Activated naive CD4-positive, alpha-beta T cell treated with anti-CD3 and anti-CD28 coated beads, Interleukin-2, amount 50 U/mL, for 24 hours (primary cell): ENCODE data around the gene CAMK1D.

Experiments used
- H3K27ac Mint-ChIP-seq: one replicate; pipeline ENCODE4 v1.8.0; 2021; ENCODE audit warnings: mild to moderate bottlenecking, mixed read lengths
- H3K27me3 Mint-ChIP-seq: one replicate; pipeline ENCODE4 v1.8.0; 2021; ENCODE audit warnings: mixed read lengths
- H3K36me3 Mint-ChIP-seq: one replicate; pipeline ENCODE4 v1.8.0; 2021; ENCODE audit warnings: mixed read lengths
- H3K4me1 Mint-ChIP-seq: one replicate; pipeline ENCODE4 v1.8.0; 2021; ENCODE audit warnings: mixed read lengths
- H3K4me3 Mint-ChIP-seq: one replicate; pipeline ENCODE4 v1.8.0; 2021; ENCODE audit warnings: mild to moderate bottlenecking, mixed read lengths
- H3K9me3 Mint-ChIP-seq: one replicate; pipeline ENCODE4 v1.8.0; 2021; ENCODE audit warnings: mixed read lengths

The CAMK1D gene

DNA sequence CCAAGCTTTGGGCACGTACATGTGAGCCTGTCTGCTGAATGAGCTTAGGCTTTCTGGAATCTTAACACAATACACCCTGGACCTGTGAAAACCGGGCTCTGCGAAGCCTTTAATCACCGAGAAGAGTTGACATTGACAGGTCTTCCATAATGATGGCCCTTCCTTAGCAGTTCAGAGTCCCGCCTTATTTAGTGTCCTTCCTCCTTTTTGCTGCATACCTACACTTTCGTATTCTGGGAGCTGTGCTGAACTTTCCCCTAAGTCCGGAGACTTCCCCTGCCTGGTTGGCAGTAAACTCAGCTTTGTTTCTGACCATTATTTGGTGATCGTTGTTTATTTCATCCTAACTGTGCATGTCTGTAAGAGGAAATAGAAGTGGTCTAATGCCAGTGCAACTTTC lies 212.0 kb downstream of the CAMK1D start:
- H3K9me3 Mint-ChIP-seq, result no peaks in the 10 kb centered on the region
- H3K36me3 Mint-ChIP-seq, result peaks cover 11% of the 10 kb centered on the region
- H3K27ac Mint-ChIP-seq, result no peak overlapping the region
- no peaks in the 10 kb centered on the region for H3K27me3 Mint-ChIP-seq
- H3K4me3 Mint-ChIP-seq, result no peak overlapping the region
- H3K4me1 Mint-ChIP-seq, result peaks cover 48% of the 10 kb centered on the region

GRCh38 chr10:12561720-12562119 lies 212.4 kb downstream of the CAMK1D start:
- Mint-ChIP-seq H3K27ac (no peak overlapping the region), H3K4me3 (no peak overlapping the region), H3K9me3 (no peaks in the 10 kb centered on the region), H3K36me3 (peaks cover 9% of the 10 kb centered on the region), H3K4me1 (peaks cover 50% of the 10 kb centered on the region), H3K27me3 (no peaks in the 10 kb centered on the region)

DNA sequence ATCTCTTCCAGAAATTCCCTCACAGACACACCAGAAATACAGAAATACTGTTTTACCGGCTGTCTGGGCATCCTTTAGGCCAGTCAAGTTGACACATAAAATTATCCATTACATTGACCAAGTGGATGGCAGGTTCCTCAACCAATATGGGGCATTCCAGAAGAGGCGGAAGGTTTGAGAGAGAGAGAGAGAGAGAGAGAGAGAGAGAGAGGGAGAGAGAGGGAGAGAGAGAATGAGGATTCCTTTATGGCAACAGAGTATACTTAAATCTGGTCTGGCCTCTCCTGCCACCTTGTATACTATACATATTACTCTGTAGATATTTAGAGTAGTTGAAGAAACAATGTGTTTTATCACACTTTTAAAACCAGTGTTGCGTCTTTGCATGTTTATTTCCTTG lies 214.1 kb downstream of the CAMK1D start:
- Mint-ChIP-seq H3K27me3 (no peaks in the 10 kb centered on the region), H3K4me3 (no peak overlapping the region), H3K4me1 (peaks cover 57% of the 10 kb centered on the region), H3K36me3 (peaks cover 7% of the 10 kb centered on the region), H3K9me3 (no peaks in the 10 kb centered on the region), H3K27ac (no peak overlapping the region)

- peak overlapping the region; percentile 25 for H3K27ac Mint-ChIP-seq
- H3K4me3 Mint-ChIP-seq, result no peak overlapping the region
- H3K27me3 Mint-ChIP-seq, result no peaks in the 10 kb centered on the region
- H3K9me3 Mint-ChIP-seq, result no peaks in the 10 kb centered on the region
- H3K36me3 Mint-ChIP-seq, result peaks cover 7% of the 10 kb centered on the region
- H3K4me1 Mint-ChIP-seq, result peaks cover 55% of the 10 kb centered on the region
Observed at GRCh38 chr10:12564173-12564572, 214.8 kb downstream of the CAMK1D start.

GRCh38 chr10:12566161-12567115 lies 217.1 kb downstream of the CAMK1D start:
- no peaks in the 10 kb centered on the region for H3K27me3 Mint-ChIP-seq
- peaks cover 49% of the 10 kb centered on the region for H3K4me1 Mint-ChIP-seq
- peak overlapping the region; percentile 41 for H3K27ac Mint-ChIP-seq
- no peaks in the 10 kb centered on the region for H3K9me3 Mint-ChIP-seq
- H3K36me3 Mint-ChIP-seq, result peaks cover 4% of the 10 kb centered on the region
- no peak overlapping the region for H3K4me3 Mint-ChIP-seq

- H3K27me3 Mint-ChIP-seq, result no peaks in the 10 kb centered on the region
- H3K4me3 Mint-ChIP-seq, result no peak overlapping the region
- H3K4me1 Mint-ChIP-seq, result peaks cover 36% of the 10 kb centered on the region
- H3K36me3 Mint-ChIP-seq, result peaks cover 3% of the 10 kb centered on the region
- H3K9me3 Mint-ChIP-seq, result no peaks in the 10 kb centered on the region
- H3K27ac Mint-ChIP-seq, result peak overlapping the region; percentile 69
Observed at GRCh38 chr10:12568391-12569009, 219.2 kb downstream of the CAMK1D start.

GRCh38 chr10:12572281-12572680 lies 222.9 kb downstream of the CAMK1D start:
- H3K4me1 Mint-ChIP-seq, result peaks cover 19% of the 10 kb centered on the region
- no peaks in the 10 kb centered on the region for H3K27me3 Mint-ChIP-seq
- no peak overlapping the region for H3K4me3 Mint-ChIP-seq
- H3K9me3 Mint-ChIP-seq, result no peaks in the 10 kb centered on the region
- H3K36me3 Mint-ChIP-seq, result peaks cover 13% of the 10 kb centered on the region
- H3K27ac Mint-ChIP-seq, result peak overlapping the region; percentile 77

DNA sequence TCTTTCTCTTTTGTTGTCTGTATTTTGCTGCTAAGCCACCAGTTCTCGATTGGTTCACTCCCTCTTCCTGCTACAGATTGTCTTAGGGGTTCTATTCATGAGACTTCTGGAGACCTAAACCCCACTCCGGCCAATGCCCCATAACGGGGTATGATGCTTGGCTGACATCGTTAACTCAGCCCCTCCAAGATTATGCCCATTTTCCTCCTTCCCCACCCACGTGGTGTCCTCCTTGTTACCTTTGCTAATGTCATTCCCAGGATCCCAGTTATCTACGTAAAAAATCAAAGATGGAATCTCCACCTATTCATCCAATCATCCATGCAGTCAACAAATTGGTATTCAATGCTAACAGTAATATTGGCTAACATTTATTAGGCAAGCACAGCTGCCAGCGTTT lies 228.3 kb downstream of the CAMK1D start:
- H3K4me3 Mint-ChIP-seq, result no peak overlapping the region
- H3K9me3 Mint-ChIP-seq, result no peaks in the 10 kb centered on the region
- peaks cover 24% of the 10 kb centered on the region for H3K4me1 Mint-ChIP-seq
- no peaks in the 10 kb centered on the region for H3K27me3 Mint-ChIP-seq
- no peak overlapping the region for H3K27ac Mint-ChIP-seq
- H3K36me3 Mint-ChIP-seq, result peaks cover 15% of the 10 kb centered on the region

DNA sequence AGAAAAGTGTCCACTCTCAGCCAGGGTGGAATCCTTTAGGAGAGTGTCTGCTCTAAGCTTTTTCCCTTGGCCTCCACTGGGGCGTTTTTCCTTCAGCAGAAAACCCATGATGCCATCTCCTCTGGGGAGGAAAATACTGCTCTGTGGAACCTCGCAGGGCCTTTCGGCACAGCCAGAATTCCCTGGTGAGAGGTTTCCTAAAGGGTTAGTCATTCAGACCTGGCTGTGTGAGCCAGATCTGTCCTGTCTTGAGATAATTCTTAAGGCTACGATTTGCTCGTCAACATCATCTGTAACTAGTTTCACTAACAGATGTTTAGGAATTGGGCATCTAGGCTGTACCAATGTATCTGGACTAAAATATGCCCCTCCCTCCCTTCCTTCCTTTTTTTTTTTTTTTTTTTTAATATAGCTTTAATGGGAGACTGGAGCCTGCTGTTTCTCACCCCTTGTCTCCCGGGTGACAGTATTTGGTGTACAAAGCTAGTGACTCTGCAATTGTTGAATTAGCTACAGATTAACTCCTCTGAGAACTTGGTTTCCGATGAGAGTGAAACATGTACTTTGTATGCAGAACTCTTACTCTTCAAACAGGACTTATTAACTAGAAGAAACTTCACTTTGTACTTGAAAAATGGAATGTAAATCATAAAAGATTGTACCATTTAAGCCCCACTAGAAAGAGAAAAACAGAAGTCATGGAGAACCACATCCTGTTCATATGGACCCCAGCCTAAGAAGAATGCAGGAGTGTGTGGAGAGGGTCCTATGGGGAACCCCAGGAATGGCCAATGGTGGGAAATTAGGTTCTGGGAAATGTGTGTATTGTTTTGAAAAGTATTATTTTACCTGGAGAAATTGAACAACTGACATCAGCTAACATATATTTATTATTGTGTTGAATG lies 230.9 kb downstream of the CAMK1D start:
- Mint-ChIP-seq H3K4me3 (no peak overlapping the region), H3K9me3 (no peaks in the 10 kb centered on the region), H3K36me3 (peaks cover 13% of the 10 kb centered on the region), H3K27me3 (no peaks in the 10 kb centered on the region), H3K4me1 (peaks cover 27% of the 10 kb centered on the region), H3K27ac (no peak overlapping the region)

DNA sequence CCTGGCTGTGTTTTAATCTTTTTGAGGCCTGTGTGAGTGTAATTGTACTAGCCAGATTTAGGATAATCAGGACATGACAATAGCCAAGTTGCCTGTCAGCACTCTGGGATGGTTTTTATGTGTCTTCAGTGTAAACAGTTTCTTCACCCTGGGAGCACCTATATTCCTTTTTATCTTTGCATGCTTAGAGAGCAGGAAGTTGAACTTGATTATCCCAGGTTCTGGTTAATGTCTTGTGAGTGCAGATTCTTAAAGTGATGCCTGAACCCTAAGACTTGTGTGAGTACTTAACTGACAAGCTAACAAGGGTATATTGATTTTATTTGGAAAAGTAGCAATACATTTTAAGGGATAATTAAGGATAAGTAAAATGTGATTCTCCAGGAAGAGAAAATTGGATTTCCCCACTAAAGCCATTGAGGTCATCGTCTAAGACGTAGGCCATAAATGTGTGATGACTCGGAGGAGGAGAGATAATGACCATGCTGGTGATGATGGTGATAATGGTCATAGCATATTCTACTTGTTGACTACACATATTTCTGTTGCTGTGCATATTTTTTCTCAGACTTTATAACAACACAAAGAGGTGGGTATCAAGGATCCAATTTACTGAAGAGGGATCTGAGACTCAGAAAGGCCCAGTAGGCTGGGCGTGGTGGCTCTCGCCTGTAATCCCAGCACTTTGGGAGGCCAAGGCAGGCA lies 234.7 kb downstream of the CAMK1D start:
- Mint-ChIP-seq H3K36me3 (peaks cover 15% of the 10 kb centered on the region), H3K27ac (no peak overlapping the region), H3K4me1 (peaks cover 58% of the 10 kb centered on the region)

GRCh38 chr10:12586741-12587140 lies 237.4 kb downstream of the CAMK1D start:
- H3K27ac Mint-ChIP-seq, result peak overlapping the region; percentile 30
- peak overlapping the region; percentile 23 for H3K4me3 Mint-ChIP-seq

More for the DNA sequence above, 234.7 kb downstream of the CAMK1D start:
- Mint-ChIP-seq H3K4me3 (no peak overlapping the region), H3K27me3 (no peaks in the 10 kb centered on the region), H3K9me3 (no peaks in the 10 kb centered on the region)

GRCh38 chr10:12587451-12587888 lies 238.1 kb downstream of the CAMK1D start:
- Mint-ChIP-seq H3K27ac (no peak overlapping the region), H3K27me3 (no peaks in the 10 kb centered on the region), H3K4me1 (peaks cover 69% of the 10 kb centered on the region), H3K4me3 (peak overlapping the region; percentile 78), H3K9me3 (no peaks in the 10 kb centered on the region), H3K36me3 (peaks cover 9% of the 10 kb centered on the region)

More at GRCh38 chr10:12586741-12587140, 237.4 kb downstream of the CAMK1D start:
- peaks cover 11% of the 10 kb centered on the region for H3K36me3 Mint-ChIP-seq
- no peaks in the 10 kb centered on the region for H3K27me3 Mint-ChIP-seq
- peaks cover 65% of the 10 kb centered on the region for H3K4me1 Mint-ChIP-seq
- no peaks in the 10 kb centered on the region for H3K9me3 Mint-ChIP-seq

DNA sequence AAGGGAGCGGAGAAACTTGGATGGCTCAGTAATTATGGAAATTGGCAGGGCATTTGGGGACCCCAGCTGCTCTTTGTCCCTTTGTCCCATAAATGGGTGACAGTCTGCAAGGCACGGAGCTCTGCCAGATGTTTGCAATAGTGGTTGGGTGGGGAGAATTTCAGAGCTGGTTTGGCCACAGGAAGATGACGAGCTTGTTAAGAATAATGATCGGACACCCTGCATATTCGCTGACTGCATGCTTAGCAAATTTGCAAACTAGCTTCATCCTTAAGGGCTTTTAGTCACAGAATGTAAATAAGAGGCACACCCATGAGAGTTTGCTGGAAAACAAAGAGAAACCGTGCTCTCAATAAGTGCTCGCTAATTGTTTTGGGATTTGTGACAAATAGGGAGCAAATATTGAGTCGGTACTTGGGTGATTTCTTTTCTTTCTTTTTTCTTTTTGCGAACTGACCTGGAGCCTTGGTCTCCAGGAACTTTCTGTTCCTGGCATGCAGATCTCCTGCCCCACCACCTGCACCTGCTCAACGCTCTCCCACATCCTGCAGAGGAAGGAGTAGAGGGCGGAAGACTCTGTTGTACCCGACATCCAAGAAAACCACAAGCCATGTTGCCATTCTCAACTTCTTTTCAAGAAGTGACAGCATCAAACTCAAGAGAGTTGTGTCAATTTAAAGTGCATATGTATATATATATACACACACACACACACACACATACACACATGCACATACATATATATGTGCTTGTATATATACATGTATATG lies 238.9 kb downstream of the CAMK1D start:
- Mint-ChIP-seq H3K27ac (peak overlapping the region; percentile 2), H3K4me1 (peaks cover 77% of the 10 kb centered on the region), H3K36me3 (peaks cover 7% of the 10 kb centered on the region), H3K27me3 (no peaks in the 10 kb centered on the region), H3K9me3 (no peaks in the 10 kb centered on the region), H3K4me3 (peak overlapping the region; percentile 78)

DNA sequence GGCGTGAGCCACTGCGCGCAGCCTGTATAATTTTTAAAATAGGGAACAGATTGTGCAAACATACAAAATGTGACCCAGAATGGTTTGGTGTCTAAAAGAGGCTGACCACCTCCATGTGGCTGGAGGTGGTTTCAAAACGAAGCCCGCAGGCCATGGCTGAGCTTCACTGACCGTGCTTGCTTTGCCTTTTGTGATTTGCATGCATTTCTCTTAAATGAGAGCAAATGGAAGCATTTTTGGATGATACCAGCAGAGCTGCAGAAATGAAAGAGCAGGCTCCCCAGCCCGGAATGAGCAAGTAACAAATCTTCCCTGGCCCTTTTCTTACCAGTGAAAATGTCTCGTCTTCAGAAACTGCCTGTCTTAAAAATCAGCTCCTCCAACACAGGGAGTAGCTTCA lies 239.9 kb downstream of the CAMK1D start:
- Mint-ChIP-seq H3K4me1 (peaks cover 82% of the 10 kb centered on the region), H3K9me3 (no peaks in the 10 kb centered on the region), H3K36me3 (peaks cover 2% of the 10 kb centered on the region), H3K4me3 (no peak overlapping the region), H3K27ac (no peak overlapping the region), H3K27me3 (no peaks in the 10 kb centered on the region)
